Pulmonary artery endothelial cell (primary cell): Measurements from ENCODE around the gene MYL11. TPM values are rescaled to one million over a fixed set of nuclear protein-coding genes. Genes with fewer than 3 reads are reported as not detected.

ENCODE experiments used
- DNase-seq: peaks from one replicate; pipeline ENCODE4 v3.0.0-alpha.2; 2011; ENCODE audit warnings: low read depth, low spot score
- total RNA-seq: library from RNA; depleted of rRNA; stranded (reverse); fragments of >200 nt; gene quantifications from 2 replicates; pipeline ENCODE4 v1.2.3, GENCODE V29; 2014

MYL11 gene
- total RNA-seq, 1 donor from 2014 or later = not detected

- peak; percentile 100 for DNase-seq
Observed at GRCh38 chr16:30370456-30371247, 4.0 kb upstream of the MYL11 start, which contains the start of gene TBC1D10B. Gene TBC1D10B (minus strand): TSS chr16:30370494. CDS start chr16:30370183, 311 bp downstream.

GRCh38 chr16:30371248-30371816 lies 3.3 kb upstream of the MYL11 start:
- DNase-seq = no peak

DNA sequence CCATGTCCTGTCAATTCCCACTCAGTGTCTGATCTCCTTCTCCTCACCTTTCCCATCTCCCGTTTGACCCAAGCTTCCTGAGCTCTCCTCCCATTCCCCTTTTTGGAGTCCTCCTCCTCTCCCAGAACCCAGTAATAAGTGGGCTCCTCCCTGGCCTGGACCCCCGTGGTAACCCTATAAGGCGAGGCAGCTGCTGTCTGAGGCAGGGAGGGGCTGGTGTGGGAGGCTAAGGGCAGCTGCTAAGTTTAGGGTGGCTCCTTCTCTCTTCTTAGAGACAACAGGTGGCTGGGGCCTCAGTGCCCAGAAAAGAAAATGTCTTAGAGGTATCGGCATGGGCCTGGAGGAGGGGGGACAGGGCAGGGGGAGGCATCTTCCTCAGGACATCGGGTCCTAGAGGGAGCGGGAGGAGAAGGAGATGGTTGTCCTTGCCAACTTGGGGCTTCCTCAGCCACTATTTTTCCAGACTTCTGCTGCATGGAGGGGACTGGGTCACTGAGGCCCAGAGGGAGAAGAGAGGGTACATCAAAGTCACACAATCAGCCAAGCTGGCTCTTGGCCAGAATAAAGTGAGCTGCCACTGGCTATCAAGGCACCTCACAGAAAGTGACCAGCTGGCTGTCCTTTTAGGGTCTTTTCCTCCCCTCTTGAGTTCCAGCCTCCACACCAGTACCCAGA lies 2.4 kb upstream of the MYL11 start:
- no peak for DNase-seq

DNA sequence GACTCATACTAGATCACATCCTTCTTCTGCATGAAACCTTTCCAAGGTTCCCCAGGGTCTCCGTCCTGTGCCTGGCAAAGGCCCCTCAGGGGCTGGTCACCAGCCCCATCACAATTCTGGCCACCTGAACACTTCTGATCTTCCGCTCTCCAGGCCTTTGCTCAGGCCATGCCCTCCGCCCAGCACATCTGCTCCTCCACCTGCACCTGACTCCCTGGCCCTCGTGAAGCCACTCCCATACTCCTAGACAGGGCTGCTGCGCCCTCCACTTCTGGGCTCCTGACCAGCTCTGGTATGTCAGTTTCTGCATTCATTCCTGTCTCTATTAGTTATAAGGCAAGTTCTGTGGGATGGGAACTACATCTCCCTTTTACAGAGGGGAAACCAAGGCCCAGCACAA lies 1.9 kb upstream of the MYL11 start:
- no peak for DNase-seq

DNA sequence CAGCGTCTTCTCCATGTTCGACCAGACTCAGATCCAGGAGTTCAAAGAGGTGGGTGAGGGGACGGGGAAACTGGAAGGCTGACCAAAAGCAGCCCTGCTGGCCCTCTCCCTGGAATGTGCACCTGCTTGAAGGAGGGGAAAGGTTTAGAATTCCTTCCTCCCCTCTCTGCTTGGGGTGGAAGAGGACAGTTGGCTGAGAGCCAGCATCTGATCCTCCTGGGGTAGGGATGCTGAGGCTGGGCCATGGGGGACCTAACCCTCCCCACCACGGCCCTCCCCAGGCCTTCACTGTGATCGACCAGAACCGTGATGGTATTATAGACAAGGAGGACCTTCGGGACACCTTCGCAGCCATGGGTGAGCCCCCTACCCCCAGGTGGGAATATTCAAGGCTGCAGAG lies 1.3 kb downstream of the MYL11 start:
- DNase-seq = no peak

DNA sequence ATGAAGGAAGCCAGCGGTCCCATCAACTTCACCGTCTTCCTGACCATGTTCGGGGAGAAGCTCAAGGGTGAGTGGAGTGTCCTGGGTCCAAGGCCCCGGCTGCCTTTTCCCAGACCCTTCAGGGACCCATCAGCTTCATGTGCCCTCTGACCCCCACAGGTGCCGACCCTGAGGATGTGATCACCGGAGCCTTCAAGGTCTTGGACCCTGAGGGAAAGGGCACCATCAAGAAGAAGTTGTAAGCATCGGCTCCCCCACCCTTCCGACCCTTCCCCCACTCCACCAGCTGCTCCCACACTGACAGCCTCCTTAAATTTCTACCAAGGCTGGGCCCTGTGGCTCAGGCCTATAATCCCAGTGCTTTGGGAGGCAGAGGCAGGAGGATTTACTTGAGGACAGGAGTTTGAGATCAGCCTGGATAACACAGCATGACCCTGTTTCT lies 1.9 kb downstream of the MYL11 start:
- no peak for DNase-seq

GRCh38 chr16:30377050-30377811 lies 2.6 kb downstream of the MYL11 start:
- DNase-seq = no peak

- DNase-seq = peak; percentile 76
Observed at GRCh38 chr16:30377812-30378235, 3.2 kb downstream of the MYL11 start.

- peak; percentile 91 for DNase-seq
Observed at GRCh38 chr16:30378236-30379157, 3.9 kb downstream of the MYL11 start.

- DNase-seq = no peak
Observed at GRCh38 chr16:30379158-30379783, 4.7 kb downstream of the MYL11 start.

DNA sequence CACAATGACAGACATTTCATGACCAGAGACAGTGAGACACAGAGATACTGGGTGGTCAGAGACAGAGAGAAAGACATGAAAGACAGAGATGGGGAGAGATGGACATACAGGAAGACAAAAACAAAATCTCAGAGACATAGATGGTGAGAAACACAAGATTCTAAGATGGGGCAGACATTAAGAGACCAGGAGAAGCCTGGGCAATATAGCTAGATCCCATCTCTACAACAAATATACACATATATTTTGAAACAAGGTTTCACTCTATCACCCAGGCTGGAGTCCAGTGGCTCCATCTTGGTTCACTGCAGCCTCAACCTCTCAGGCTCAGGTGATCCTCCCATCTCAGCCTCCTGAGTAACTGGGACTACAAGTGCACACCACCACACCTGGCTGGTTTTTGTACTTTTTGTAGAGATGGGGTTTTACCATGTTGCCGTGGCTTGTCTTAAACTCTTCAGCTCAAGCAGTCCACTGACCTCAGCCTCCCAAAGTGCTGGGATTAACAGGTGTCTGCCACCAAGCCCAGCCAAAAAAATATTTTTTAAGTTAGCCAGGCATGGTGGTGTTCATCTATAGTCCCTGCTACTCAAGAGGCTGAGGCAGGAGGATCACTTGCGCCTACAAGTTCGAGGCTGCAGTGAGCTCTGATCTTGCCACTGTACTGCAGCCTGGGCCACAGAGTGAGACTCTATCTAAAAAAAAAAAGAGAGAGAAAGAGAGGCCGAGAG lies 5.6 kb downstream of the MYL11 start:
- no peak for DNase-seq

DNA sequence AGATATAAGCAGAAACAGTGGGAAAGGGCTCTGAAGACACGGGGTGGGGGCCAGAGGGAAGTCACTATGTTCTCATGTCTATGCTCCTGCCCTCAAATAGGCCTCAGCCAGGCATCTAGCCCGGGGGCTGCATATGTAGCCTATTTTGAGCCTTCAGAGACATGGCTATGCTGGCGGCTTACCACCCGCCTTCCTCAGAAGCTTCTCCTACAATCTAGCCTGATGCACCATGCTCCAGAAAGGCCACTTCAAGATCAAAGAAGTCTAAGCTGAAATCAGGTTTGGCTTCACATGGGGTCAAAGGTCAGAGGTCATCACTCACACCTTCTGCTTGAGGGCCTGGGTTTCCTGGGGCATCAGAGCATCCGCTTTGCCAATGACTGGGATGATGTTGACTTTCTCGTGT lies 6.2 kb downstream of the MYL11 start:
- DNase-seq = no peak

DNA sequence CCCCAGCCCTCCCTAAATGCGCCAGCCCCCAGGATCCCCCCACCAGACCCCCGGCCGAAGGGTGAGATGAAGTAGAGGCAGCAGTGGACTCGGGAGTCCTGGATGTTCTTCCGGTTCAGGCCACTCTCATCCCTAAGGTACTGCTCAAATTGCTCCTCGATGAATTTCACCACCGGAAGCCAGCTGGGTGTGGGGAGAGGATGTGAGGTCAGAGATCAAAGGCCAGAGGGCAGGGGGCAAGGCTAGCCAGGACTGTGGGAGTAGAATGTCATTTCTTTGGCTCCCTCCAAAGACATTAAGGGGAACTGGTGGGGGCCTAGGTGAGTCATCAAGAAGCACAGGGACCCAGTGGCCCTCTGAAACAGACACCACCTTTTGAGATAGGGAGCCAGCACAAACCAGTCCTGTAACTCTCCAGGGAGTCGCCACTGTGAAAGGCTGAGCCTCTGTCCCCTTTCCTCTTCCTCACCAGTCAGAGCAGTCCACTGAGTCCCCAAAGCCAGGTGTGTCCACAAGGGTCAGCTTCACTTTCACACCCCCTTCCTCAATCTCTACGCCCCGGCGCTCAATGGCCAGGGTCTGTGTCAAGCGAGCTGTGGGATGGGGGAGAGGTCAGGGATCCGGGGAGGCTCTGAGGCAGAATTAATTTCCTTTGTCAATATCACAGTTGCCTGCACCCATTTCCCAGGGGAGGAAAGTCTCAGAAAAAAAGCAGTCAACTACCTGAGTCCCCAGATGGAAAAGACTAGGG lies 6.9 kb downstream of the MYL11 start:
- DNase-seq = no peak

- DNase-seq = no peak
Observed at GRCh38 chr16:30382111-30382881, 7.7 kb downstream of the MYL11 start, which contains the start of gene SEPTIN1. Gene SEPTIN1 (minus strand): TSS chr16:30382561. CDS start chr16:30382542, 19 bp downstream.

DNA sequence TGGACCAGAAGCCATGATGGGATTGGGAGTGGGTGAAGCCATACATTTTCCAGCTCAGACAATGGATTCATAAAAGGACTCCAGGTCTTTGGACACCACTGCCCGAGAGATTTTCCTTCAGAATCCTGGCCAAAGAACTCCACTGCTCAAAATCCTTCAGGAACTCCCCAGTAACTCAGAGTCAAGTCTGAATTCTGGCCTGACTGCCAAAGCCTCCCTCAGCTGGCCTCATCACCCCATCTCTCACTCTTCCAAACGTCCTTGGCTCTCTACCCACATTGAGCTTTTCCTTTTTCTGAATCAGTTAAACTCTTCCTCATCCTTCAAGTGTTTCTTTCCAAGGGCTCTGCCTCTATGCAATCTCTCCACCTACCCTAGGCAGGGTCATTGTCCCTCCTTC lies 8.9 kb downstream of the MYL11 start:
- no peak for DNase-seq

- no peak for DNase-seq
Observed at GRCh38 chr16:30394592-30395154, 20.1 kb downstream of the MYL11 start.
